Inferior parietal cortex (tissue), 1 donor: ENCODE results near the gene CUL1.
"Not testable (repeated sequence)": the region's sequence is repeated elsewhere in the genome, so short reads cannot be mapped to it uniquely, and the experiment has no call there.

Source experiments
- DNase-seq: peaks from one replicate; pipeline ENCODE4 v3.0.0-alpha.2; 2016; ENCODE audit errors: extremely low spot score

CUL1 gene

GRCh38 chr7:148697256-148698006 lies 1.3 kb upstream of the CUL1 start:
- DNase-seq = peak; percentile 25

- DNase-seq = peak; percentile 30
Observed at GRCh38 chr7:148698007-148698396, 701 bp upstream of the CUL1 start.

GRCh38 chr7:148699024-148699781 lies 500 bp downstream of the CUL1 start:
- DNase-seq = peak; percentile 29

GRCh38 chr7:148699782-148700629 lies 1.3 kb downstream of the CUL1 start:
- DNase-seq = peak; percentile 25

- no peak for DNase-seq
Observed at GRCh38 chr7:148700661-148701064, 2.0 kb downstream of the CUL1 start.

GRCh38 chr7:148701414-148701813 lies 2.7 kb downstream of the CUL1 start:
- DNase-seq = no peak

- DNase-seq = no peak
Observed at GRCh38 chr7:148702876-148703670, 4.4 kb downstream of the CUL1 start.

- not testable (repeated sequence) for DNase-seq
Observed at GRCh38 chr7:148703671-148703962, 4.9 kb downstream of the CUL1 start.

GRCh38 chr7:148704189-148704588 lies 5.5 kb downstream of the CUL1 start:
- no peak for DNase-seq

- no peak for DNase-seq
Observed at GRCh38 chr7:148704970-148705369, 6.3 kb downstream of the CUL1 start.

- no peak for DNase-seq
Observed at GRCh38 chr7:148706368-148706767, 7.7 kb downstream of the CUL1 start.

GRCh38 chr7:148708026-148708885 lies 9.6 kb downstream of the CUL1 start:
- no peak for DNase-seq

- no peak for DNase-seq
Observed at GRCh38 chr7:148709014-148709413, 10.3 kb downstream of the CUL1 start.

- DNase-seq = not testable (repeated sequence)
Observed at GRCh38 chr7:148710426-148710825, 11.7 kb downstream of the CUL1 start.

GRCh38 chr7:148711191-148712102 lies 12.7 kb downstream of the CUL1 start:
- DNase-seq = no peak

GRCh38 chr7:148712678-148713329 lies 14.1 kb downstream of the CUL1 start:
- DNase-seq = no peak

- DNase-seq = no peak
Observed at GRCh38 chr7:148714498-148714897, 15.8 kb downstream of the CUL1 start.

- DNase-seq = no peak
Observed at GRCh38 chr7:148715027-148715426, 16.3 kb downstream of the CUL1 start.

GRCh38 chr7:148717266-148717793 lies 18.6 kb downstream of the CUL1 start:
- DNase-seq = no peak
